GM19238 (cell line): Measurements from ENCODE around the gene PACS1.
"Not testable (repeated sequence)": the region's sequence is repeated elsewhere in the genome, so short reads cannot be mapped to it uniquely, and the experiment has no call there.

Source experiments
- DNase-seq: peaks from one replicate; pipeline ENCODE4 v3.0.0; 2011; ENCODE audit warnings: low spot score; ENCODE audit not compliant: insufficient read length

Gene PACS1

DNA sequence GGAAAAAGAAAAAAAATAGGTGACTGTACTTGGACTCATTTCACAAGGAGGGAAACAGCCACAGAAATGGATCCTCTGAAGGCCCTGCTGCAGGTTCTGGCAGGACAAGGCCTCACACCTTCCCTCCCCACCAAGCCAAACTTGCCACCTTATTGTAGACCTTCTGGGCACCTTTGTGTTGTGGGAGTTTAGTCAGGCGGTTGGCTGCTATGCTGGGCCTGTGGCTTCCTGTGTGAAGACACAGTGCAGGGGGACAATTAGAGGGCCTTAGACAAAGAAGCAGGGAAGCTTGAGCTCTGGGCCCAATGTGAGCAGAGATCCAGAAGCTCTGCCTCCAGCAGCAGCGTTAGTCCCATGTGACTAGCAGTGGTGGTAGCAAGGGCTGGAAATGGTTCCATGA is 202.5 kb downstream of the PACS1 start:
- DNase-seq: no peak

DNA sequence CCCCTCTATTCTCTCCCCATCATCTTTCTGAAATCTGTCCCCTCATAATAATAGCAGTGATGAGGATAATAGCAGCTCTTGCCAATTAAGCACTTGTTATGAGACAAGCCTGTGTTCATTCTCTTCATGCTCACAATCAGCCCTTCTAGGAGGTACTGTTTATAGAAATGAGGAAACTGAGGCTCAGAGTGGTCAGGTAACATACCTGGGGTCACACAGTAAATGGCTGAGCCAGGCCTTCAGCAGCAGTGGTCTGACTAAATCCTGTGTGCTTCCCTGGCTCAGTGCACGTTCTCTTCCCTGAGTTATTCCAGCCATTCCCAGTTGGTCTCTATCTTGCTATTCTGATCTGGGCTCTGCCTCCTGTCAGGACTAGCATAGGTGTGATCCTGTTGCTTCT is 204.1 kb downstream of the PACS1 start:
- no peak for DNase-seq

DNA sequence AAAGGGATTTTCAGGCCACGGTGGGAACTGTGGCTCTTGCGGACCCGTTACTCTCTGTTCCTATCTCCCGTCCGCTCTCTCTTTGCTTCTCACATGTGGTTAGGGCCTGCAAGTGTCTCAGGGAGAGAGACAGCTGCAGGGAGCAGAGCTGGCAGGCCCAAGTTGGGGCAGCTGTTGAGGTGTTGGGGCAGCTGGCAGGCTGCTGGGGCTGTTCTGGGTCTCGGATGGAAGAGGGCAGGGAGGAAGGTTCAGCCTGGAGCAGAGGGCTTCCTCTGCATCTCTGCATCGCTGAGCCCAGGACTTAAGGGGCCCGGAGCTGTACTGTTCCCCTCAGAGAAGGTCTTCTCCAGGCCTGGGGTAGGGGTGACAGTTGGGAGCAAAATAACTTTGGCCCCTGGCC is 205.3 kb downstream of the PACS1 start:
- DNase-seq: no peak

DNA sequence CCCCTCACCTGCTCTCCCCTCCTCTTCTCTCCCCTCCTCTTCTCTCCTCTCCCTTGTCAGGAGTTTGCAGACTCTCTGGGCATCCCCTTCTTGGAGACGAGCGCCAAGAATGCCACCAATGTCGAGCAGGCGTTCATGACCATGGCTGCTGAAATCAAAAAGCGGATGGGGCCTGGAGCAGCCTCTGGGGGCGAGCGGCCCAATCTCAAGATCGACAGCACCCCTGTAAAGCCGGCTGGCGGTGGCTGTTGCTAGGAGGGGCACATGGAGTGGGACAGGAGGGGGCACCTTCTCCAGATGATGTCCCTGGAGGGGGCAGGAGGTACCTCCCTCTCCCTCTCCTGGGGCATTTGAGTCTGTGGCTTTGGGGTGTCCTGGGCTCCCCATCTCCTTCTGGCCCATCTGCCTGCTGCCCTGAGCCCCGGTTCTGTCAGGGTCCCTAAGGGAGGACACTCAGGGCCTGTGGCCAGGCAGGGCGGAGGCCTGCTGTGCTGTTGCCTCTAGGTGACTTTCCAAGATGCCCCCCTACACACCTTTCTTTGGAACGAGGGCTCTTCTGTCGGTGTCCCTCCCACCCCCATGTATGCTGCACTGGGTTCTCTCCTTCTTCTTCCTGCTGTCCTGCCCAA is 206.0 kb downstream of the PACS1 start:
- no peak for DNase-seq

- DNase-seq: not testable (repeated sequence)
Observed at GRCh38 chr11:66276619-66277018, 206.5 kb downstream of the PACS1 start.

GRCh38 chr11:66277064-66277463 is 207.0 kb downstream of the PACS1 start:
- not testable (repeated sequence) for DNase-seq

DNA sequence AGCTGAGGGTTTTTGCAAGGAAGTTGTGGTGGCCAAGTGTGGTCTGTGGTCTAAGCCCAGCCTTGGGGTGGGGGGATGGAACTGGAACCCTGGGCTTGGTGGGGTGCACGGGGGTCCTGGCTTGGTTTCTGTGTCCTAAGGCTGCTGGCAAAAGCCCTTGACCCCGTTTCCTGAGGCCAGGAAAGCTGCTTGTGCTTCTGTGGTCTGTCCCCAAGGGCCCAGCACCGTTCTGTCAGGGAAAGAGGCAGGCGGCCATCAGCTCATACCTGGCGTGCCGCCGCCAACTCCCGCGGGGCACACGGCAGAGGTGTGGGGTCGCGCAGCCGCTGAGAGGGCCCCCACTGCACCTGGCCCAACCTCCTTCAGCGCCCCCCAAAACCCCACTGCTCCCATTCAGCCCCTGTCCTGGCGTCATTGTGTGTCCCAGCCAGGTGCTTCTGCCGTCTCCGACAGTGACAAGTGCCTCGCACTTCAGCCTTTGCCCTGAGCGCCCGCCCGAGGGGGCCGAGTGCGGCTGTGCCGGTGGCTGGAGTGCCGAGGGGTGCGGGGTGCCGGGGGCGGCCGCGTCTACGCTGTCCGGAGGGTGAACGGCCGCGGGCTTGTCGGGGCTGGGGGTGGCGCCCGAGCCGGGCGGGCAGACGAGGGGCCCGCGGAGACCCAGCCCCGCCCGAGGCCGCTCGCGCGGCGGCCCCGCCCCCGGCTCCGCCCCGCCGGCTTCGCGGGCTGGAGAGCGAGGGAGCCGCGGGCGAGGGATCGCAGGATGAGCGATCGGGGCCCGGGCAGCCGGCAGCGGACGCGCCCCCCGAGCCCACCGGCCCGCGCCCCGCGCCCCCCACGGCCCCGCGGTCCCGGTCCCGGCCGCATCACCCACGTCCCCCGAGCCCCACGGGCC is 207.6 kb downstream of the PACS1 start, which contains the start of gene CNIH2:
Gene CNIH2, plus strand, starts transcription at position 705 of the 892 bp plus-strand sequence. CDS start 282 bp downstream, outside the sequence.
- DNase-seq: peak; percentile 69

DNA sequence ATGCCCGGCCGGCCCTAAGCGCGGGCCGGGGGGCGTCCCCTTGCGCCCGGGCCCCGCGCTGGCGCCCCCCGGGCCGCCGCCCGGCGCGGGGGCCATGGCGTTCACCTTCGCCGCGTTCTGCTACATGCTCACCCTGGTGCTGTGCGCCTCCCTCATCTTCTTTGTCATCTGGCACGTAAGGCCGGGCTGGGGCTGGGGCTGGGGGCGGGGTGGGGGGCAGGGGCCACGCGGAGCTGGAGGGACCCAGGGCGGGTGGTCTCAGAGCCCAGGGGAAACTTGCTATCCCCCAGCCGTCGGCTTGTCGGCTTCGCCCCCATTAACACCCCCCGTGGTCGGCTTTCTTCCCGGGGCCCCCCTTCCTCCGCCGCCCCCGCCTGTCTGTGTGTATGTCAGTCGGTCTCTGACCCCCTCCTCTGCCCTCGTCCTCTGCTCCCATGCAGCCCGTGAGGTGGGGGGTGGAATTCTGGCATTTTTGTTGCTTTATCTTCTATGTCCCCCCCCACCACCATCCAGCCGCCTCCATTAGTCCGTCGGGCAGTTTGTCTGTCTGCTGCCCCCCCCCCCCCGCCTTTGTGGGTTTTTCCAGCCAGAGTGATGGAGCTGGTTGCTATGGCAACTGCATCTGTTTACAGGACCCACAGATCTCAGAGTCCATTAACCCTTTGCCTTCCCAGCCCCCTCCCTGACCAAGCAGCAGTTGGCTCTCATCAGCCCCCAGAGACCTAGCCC is 208.5 kb downstream of the PACS1 start:
- DNase-seq: no peak

- no peak for DNase-seq
Observed at GRCh38 chr11:66279092-66279734, 209.1 kb downstream of the PACS1 start.

- DNase-seq: no peak
Observed at GRCh38 chr11:66280428-66280827, 210.4 kb downstream of the PACS1 start.

DNA sequence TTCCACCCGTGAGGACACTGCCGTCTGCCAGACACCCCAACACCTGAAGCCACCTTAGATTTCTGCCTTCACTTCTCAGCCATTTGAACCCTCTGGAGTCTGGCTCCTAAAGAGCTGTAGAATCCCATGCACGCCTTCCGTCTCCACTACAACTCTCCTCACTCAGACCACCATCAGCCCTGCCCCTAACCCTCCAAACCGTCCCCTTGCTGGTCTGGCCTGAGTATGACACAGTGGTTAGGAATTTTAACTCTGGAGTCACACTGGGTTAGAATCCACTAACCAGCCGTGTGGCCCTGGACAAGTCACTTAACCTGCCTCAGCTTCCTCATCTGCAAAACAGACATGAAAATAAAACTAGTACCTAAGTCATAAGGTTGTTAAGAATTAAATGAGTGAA is 210.9 kb downstream of the PACS1 start:
- DNase-seq: no peak

DNA sequence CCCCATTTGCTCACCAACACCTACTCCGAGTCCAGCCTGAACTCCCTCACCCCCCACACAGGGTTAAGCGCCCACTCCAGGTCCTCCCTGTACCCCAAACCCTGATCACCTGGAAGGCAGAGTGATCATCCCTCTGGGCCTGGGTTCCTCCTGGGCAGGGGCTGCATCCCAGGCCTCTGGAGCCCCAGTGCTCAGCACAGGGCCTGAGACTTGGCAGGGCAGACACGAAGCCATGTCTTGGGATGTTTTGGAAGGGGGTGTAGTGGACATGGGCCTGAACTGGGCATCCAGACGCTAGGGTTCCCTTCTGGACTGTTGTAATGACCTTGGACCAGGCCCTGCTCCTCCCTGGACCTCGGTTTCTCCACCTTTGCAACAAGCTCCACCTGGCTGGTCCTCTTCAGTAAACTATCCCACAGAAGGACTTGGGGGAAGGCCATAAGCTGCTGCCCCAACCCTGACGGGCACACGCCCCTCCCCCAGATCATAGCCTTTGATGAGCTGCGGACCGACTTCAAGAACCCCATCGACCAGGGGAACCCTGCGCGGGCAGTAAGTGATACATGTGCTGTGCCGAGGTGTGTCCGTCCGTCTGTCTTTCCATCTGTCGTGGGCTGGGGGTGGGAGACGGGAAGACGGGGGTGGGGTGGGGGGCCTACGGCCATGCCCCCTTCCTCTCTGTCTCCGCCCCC is 211.8 kb downstream of the PACS1 start:
- no peak for DNase-seq

DNA sequence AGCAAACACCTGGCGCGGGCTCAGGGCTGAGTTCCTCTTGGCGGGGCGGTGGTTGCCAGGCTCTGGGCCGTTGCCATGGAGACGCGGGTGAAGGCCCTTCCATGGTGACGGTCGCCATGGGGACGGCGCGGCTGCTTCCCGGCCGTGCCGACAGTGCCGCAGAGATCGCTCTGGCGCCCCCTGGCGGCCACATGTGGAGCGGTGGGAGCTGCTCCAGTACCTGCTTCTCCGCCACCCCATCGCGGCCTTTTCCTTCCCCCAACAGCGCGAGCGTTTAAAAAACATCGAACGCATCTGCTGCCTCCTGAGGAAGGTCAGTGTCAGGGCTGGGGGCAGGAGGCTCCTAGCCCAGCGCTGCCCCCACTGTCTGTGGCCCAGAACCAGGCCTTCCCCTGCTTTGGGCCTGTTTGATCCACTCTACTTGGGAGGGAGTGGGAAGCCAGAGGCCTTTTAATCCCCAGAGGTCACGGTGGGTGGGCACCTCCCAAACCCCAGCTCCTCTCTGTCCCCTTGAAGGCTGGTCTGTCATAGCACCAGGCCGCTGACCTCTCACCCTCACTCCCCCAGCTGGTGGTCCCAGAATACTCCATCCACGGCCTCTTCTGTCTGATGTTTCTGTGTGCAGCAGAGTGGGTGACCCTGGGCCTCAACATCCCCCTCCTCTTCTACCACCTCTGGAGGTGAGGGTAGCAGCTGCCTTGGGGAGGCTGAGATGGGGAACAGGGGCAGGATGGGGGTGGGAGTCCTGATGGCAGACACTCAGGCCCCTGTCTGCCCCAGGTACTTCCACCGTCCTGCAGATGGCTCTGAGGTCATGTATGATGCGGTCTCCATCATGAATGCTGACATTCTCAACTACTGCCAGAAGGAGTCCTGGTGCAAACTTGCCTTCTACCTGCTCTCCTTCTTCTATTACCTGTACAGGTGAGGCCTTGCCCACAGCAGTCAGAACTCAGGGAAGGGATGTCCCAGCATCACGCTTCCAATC is 212.7 kb downstream of the PACS1 start:
- peak; percentile 100 for DNase-seq

DNA sequence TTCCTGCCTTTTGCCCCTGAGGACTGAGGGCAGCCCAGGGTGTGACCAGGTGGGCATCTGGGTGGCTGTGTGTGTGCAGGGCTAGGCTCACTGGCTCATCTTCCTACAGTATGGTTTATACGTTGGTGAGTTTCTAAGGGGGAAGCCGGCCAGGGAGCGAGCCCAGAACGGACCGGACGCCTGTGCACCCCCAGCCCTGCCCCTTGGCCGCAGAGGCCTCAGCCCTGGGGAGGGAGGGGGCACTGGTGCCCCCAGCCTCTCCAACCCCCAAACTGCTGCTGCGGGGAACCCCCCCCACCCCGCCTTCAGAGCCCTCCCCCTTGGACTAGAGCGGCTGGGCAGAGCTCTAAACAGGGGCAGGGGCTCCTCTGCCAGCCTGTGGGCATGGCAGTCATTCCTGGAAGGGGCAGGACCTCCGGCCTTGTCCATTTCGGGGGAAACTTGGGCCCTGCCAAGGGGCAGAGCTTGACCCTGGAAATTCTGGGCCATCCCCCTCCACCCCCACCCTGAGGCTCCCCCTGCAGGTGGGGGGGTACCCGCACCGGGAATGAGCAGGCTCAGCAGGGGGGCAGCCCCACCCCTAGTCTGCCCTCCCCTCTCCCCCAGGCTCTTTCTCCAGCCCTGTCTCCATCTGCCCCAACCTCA is 213.5 kb downstream of the PACS1 start:
- DNase-seq: no peak

GRCh38 chr11:66284526-66285078 is 214.5 kb downstream of the PACS1 start:
- DNase-seq: no peak

DNA sequence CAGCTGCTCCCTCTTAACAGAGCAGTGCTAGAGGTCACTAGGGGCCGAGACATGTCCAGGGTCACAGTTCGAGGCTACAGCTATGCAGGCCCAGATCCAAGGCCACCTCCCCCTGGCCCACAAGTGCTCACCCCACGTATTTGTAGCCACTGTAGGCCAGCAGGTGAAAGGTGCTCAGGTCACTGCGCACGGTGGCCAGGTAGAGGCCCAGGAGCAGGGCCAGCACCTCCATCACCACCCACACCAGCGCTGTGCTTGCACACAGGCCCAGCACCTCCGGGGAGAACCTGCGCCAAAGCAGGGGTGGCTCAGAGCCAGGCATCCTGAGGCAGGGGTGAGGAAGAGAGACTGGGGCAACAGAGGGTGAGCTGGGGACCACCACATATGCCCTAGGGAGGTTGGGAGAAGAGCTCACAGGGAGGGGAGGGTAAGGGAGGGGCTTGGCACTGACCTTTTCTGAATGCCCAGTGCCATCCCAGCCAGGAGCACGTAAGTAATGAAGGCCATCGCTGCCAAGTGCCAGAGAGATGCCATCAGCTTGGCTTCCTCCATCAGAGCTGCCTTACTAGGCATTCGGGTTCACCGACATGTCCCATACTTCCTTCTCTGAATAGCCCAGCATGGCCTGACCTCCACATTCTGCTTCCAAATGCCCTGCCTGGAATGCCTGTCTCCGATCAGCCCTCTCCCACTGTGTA is 215.3 kb downstream of the PACS1 start:
- no peak for DNase-seq

DNA sequence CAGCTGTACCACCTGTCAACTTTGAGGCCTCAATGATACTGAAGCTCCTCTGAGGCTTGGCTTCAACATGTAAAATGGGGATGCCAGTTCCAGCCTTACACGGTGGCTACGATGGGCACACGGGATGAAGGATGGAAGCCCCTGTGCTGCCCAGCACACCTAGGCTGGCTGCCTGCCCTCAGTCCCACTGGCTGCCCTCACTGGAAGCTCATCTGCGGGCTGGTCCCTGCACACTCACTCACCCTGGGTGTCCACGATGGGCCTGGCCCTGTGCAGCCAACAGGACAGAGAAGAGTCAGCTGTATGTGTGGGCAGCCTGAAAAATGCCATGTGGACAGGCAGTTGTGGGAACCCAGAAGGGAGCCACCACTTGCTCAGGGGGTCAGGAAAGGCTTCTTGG is 216.6 kb downstream of the PACS1 start:
- no peak for DNase-seq

GRCh38 chr11:66287211-66287888 is 217.3 kb downstream of the PACS1 start:
- no peak for DNase-seq
